Type B pancreatic cell (in vitro differentiated cells): Measurements from ENCODE around the gene SUSD3. TPM values are rescaled to one million over a fixed set of nuclear protein-coding genes. Genes with fewer than 3 reads are reported as not detected.

Source experiments
- DNase-seq: peaks from one replicate; pipeline ENCODE4 v3.0.0; 2021; ENCODE audit warnings: mixed read lengths; ENCODE audit not compliant: unreplicated experiment; ENCODE audit errors: extremely low spot score
- H3K27ac Mint-ChIP-seq: 2 replicates; pipeline ENCODE4 v1.8.0; 2021; ENCODE audit warnings: mild to moderate bottlenecking, mixed read lengths
- H3K27me3 Mint-ChIP-seq: 2 replicates; pipeline ENCODE4 v1.8.0; 2021; ENCODE audit warnings: mixed read lengths
- H3K36me3 Mint-ChIP-seq: 2 replicates; pipeline ENCODE4 v1.8.0; 2021; ENCODE audit warnings: mixed read lengths
- H3K4me1 Mint-ChIP-seq: one replicate; pipeline ENCODE4 v1.8.0; 2021; ENCODE audit warnings: mixed read lengths; ENCODE audit not compliant: unreplicated experiment
- H3K4me3 Mint-ChIP-seq: 2 replicates; pipeline ENCODE4 v1.8.0; 2021; ENCODE audit warnings: mild to moderate bottlenecking, mixed read lengths
- H3K9me3 Mint-ChIP-seq: 2 replicates; pipeline ENCODE4 v1.8.0; 2021; ENCODE audit warnings: mixed read lengths
- CTCF ChIP-seq: fragments of 200-600 bp; sonication (generic); conservative IDR thresholded peaks from 2 replicates; pipeline ENCODE4 v1.5.0; 2021; ENCODE audit warnings: antibody characterized with exemption, mild to moderate bottlenecking
- total RNA-seq: library from RNA; stranded (reverse); gene quantifications from 2 replicates; pipeline ENCODE4 v1.2.1, GENCODE V29; 2021; ENCODE audit warnings: low replicate concordance

The SUSD3 gene
- total RNA-seq, 1 donor from 2014 or later: 1.5 TPM

DNA sequence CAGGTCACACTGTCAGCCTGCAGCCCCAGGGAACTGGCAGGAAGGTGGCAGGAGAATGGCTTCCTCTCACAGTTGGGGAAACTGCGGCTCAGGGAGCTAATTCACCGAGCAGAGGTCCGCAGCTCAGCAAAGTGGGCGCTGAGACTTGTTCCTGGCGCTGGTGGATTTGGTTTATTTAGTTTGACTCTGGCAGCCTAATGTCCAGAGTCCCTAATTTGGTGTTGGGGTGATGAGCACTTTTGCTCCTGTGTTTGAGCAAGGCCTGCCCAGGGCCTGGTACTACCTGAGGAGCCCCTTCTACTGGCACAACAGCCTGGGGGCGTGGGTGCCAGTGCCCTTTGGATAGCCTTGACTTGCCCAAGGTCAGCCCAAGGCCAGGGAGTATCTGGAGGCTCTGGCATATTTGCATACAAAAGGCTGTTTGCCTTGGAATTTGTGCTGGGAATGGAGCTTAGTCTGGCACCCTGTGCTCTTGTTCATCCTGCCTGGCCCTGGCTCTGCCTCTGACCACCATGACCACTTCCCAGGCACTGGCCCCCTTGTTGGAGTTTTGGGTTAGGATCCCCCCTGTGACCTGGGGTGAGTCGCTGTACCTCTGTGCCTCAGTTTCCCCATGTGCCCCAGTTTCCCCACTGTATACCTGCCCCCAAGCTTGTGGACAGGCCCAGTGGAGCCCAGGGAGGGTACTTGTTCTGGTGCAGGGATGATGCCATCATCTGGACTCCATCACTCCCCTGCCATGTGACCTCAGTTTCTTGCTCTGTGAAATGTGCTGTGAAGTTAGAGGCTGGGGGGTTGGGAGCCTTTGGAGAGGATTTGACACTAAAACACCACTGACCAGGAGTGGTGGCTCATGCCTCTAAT is 1.4 kb downstream of the SUSD3 start:
- TF ChIP-seq CTCF: no peak
- H3K27me3 Mint-ChIP-seq: peaks cover 3% of the 10 kb centered on the region
- no peaks in the 10 kb centered on the region for H3K36me3 Mint-ChIP-seq
- H3K4me3 Mint-ChIP-seq: no peak overlapping the region
- H3K4me1 Mint-ChIP-seq: peaks cover 10% of the 10 kb centered on the region
- H3K9me3 Mint-ChIP-seq: no peaks in the 10 kb centered on the region
- H3K27ac Mint-ChIP-seq: no peak overlapping the region
- DNase-seq: no peak

DNA sequence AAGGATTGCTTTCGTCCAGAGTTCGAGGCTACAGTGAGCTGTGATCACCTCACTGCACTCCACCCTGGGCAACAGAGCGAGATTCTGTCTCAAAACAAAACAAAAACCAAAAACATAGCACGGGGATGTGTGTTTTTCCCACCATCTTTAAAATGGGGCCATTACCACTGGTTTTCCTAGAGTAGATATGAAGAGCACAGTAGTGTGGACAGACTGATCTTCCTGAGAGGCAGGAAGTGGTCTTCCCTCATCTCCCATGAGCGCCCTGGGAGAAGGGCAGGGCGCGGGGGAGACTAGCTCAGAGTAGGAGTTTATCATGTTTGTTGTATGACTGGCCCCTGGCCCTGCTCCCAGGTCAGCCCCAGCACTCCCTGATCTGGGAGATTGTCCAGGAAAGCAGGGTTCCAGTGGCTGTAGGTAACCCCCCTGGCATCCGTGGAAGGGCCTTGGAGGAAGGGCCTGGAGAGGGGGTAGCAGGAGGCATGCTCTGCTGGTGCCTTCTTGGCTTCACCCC is 2.3 kb downstream of the SUSD3 start:
- no peak overlapping the region for H3K27ac Mint-ChIP-seq
- DNase-seq: no peak
- H3K27me3 Mint-ChIP-seq: peaks cover 3% of the 10 kb centered on the region
- no peak for TF ChIP-seq CTCF
- H3K4me1 Mint-ChIP-seq: peaks cover 10% of the 10 kb centered on the region
- H3K9me3 Mint-ChIP-seq: no peaks in the 10 kb centered on the region
- H3K4me3 Mint-ChIP-seq: no peak overlapping the region
- H3K36me3 Mint-ChIP-seq: no peaks in the 10 kb centered on the region

DNA sequence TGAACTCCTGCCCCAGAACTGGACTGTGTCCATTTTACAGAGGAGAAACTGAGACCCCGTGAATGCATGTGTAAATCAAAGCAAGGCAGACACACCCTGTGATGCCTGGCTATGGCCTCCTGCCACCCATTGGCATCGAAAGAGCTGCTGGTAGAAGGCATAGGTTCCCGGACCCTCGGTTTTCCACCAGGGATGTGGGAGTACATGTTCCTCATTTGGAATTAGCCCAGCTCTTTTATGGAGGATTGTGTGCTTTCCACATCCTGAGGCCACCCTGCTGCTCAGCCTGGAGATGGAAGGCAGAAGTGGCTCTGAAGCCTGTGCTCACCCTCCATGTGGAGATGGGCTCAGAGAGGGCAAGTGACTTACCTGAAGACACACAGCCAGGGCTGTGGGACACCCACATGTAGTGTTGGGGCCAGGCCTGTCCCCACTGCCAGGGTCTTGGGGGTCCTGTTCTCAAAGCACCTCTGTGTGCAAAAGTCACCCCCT is 2.8 kb downstream of the SUSD3 start:
- no peaks in the 10 kb centered on the region for H3K36me3 Mint-ChIP-seq
- H3K4me3 Mint-ChIP-seq: no peak overlapping the region
- no peak for DNase-seq
- peaks cover 3% of the 10 kb centered on the region for H3K27me3 Mint-ChIP-seq
- peaks cover 10% of the 10 kb centered on the region for H3K4me1 Mint-ChIP-seq
- TF ChIP-seq CTCF: no peak
- no peaks in the 10 kb centered on the region for H3K9me3 Mint-ChIP-seq
- H3K27ac Mint-ChIP-seq: no peak overlapping the region

- Mint-ChIP-seq H3K36me3 (no peaks in the 10 kb centered on the region), H3K4me1 (peaks cover 10% of the 10 kb centered on the region), H3K4me3 (no peak overlapping the region), H3K27ac (no peak overlapping the region), H3K9me3 (no peaks in the 10 kb centered on the region), H3K27me3 (peaks cover 3% of the 10 kb centered on the region)
- no peak for TF ChIP-seq CTCF
- no peak for DNase-seq
Measured at GRCh38 chr9:93061791-93062763, 3.6 kb downstream of the SUSD3 start.

GRCh38 chr9:93064392-93065134 is 6.1 kb downstream of the SUSD3 start:
- Mint-ChIP-seq H3K4me1 (peaks cover 10% of the 10 kb centered on the region), H3K36me3 (no peaks in the 10 kb centered on the region), H3K9me3 (no peaks in the 10 kb centered on the region), H3K4me3 (no peak overlapping the region), H3K27me3 (peaks cover 3% of the 10 kb centered on the region), H3K27ac (no peak overlapping the region)
- TF ChIP-seq CTCF: no peak
- DNase-seq: no peak
